ENCODE data around the gene MOBP.

Gene MOBP

GRCh38 chr3:39548282-39548681, 80.8 kb downstream of the MOBP start:
- POLR2A ChIA-PET: no interaction called here
- CTCF ChIA-PET: interaction anchor here (0.6 kb wide), 1 partner anchor 174 kb away, joined by 3 read pairs; no protein-coding TSS in a partner anchor
- H3K36me3 ChIP-seq (ENCODE audit: control insufficient read depth in 4 of 4, insufficient read depth in 4 of 4, low read length in 3 of 4): no peaks in the 10 kb centered on the region
- H3K27me3 ChIP-seq (replicated peaks in 2 of 5; ENCODE audit: control insufficient read depth in 4 of 5, insufficient read depth in 5 of 5, low read length in 4 of 5): no peaks in the 10 kb centered on the region
- no peaks in the 10 kb centered on the region for H3K4me1 ChIP-seq (ENCODE audit: control extremely low read depth in 1 of 4, control insufficient read depth in 4 of 4, insufficient read depth in 4 of 4, low read length in 3 of 4)
- DNase-seq: no peak
- no peaks in the 10 kb centered on the region for H3K9me3 ChIP-seq (ENCODE audit: control extremely low read depth in 1 of 5, control insufficient read depth in 4 of 5, insufficient read depth in 2 of 5, low read depth in 1 of 5, low read length in 4 of 5)
- H3K4me3 ChIP-seq (ENCODE audit: control insufficient read depth in 1 of 7, extremely low read depth in 1 of 7, insufficient read depth in 4 of 7, low read depth in 2 of 7, low read length in 6 of 7): no peak overlapping the region
- 100% methylated on average over 2 of the region's 3 CpGs for WGBS (ENCODE audit: insufficient coverage)
- H3K27ac ChIP-seq (ENCODE audit: insufficient read depth in 1 of 2, low read depth in 1 of 2, low read length in 2 of 2, poor library complexity in 1 of 2, severe bottlenecking in 2 of 2): no peak overlapping the region

DNA sequence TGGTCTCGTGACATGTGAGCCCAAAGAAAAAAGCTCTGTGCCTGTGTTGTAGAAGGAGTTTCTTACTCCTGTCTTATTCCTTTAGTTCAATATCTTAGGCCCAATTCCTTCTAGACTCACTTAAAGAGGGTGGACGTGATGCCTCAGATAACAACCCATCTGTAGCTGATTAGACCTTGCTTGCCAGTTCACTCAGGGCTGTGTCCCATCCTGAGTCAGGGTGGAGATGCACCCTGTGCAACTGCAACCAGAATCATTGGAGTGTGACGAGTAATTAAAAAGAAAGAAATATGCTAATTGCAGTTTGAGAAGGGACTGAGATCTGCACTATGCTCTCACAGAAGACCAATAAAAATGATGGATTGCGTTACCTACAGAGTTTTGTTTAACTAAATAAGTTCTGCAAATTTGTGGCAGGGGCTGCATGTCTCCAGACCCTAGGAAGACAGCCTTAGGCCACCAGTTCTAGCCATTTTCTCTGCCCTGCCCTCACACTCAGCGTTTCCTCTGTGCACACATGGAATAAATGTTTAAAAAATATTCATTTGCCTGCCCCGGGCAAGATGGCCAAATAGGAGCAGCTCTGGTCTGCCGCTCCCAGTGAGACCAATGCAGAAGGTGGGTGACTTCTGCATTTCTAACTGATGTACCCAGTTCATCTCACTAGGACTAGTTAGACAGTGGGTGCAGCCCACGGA, 83.0 kb downstream of the MOBP start:
- ChIA-PET POLR2A (no interaction called here), CTCF (no interaction called here)
- no peaks in the 10 kb centered on the region for H3K36me3 ChIP-seq (ENCODE audit: control insufficient read depth in 4 of 4, insufficient read depth in 4 of 4, low read length in 3 of 4)
- no peaks in the 10 kb centered on the region for H3K4me1 ChIP-seq (ENCODE audit: control extremely low read depth in 1 of 4, control insufficient read depth in 4 of 4, insufficient read depth in 4 of 4, low read length in 3 of 4)
- H3K27ac ChIP-seq (ENCODE audit: insufficient read depth in 1 of 2, low read depth in 1 of 2, low read length in 2 of 2, poor library complexity in 1 of 2, severe bottlenecking in 2 of 2): no peak overlapping the region
- no peaks in the 10 kb centered on the region for H3K9me3 ChIP-seq (ENCODE audit: control extremely low read depth in 1 of 5, control insufficient read depth in 4 of 5, insufficient read depth in 2 of 5, low read depth in 1 of 5, low read length in 4 of 5)
- H3K27me3 ChIP-seq (replicated peaks in 2 of 5; ENCODE audit: control insufficient read depth in 4 of 5, insufficient read depth in 5 of 5, low read length in 4 of 5): no peaks in the 10 kb centered on the region
- 100% methylated on average over 7 of the region's 8 CpGs for WGBS (ENCODE audit: insufficient coverage)
- no peak overlapping the region for H3K4me3 ChIP-seq (ENCODE audit: control insufficient read depth in 1 of 7, extremely low read depth in 1 of 7, insufficient read depth in 4 of 7, low read depth in 2 of 7, low read length in 6 of 7)
- DNase-seq: no peak
